K562 (cell line): ENCODE results near the gene OCA2. TPM values are rescaled to one million over a fixed set of nuclear protein-coding genes. Genes with fewer than 3 reads are reported as not detected.

ENCODE experiments used
- ATAC-seq: fragments of 200-7000 bp; cut with Tn5 transposase; 3 replicates; pipeline ENCODE4 v1.9.1; 2020; ENCODE audit warnings: moderate library complexity
- BruUV-seq: library from RNA; stranded (reverse); fragments of 400-500 nt; replicated peaks from 2 replicates; lab custom pipeline; 2021; lab: Mats Ljungman, UMichigan
- CTCF ChIA-PET: fragments of 300-600 bp; formaldehyde crosslinking; extraction: SDS; loops from one replicate; lab custom pipeline; 2021; ENCODE audit warnings: low intra/inter-chr PET ratio; lab: Yijun Ruan, JAX
- POLR2A ChIA-PET: fragments of 300-600, 350-650 bp; sonication (Branson Sonifier 250); formaldehyde crosslinking; extraction: SDS; loops from one replicate; lab custom pipeline; 2021; ENCODE audit warnings: antibody characterized with exemption, inconsistent platforms; lab: Yijun Ruan, JAX
- DNase-seq, 4 experiments: peaks; one replicate each; pipeline versions ENCODE4 v3.0.0 to v3.0.0-alpha.2; 2011 to 2018; ENCODE audit warnings: low spot score in 3 of 4, mixed read lengths in 3 of 4; ENCODE audit errors: extremely low read depth in 1 of 4
- FAIRE-seq: peaks from 2 replicates; lab custom pipeline; 2011; peaks lifted over from hg19 to GRCh38; lab: Jason Lieb, UNC
- H2AFZ ChIP-seq: 2 replicates; pipeline ENCODE4 v1.6.0; 2011; ENCODE audit warnings: low read depth, low read length, control low read depth, inconsistent platforms
- H3K27ac ChIP-seq: fragments of 200-600 bp; 3 replicates; pipeline ENCODE4 v1.8.0; 2011; ENCODE audit warnings: low read depth, mild to moderate bottlenecking, control low read depth, inconsistent platforms, low read length, moderate library complexity, mixed read lengths; ENCODE audit errors: extremely low read depth
- H3K27me3 ChIP-seq, 2 experiments: fragments of 300-600 bp in 1 of 2; 2 replicates in 1 of 2; 3 replicates in 1 of 2; pipeline versions ENCODE4 v1.6.0 to v1.8.0; 2011; ENCODE audit warnings: inconsistent platforms in 2 of 2, low read length in 2 of 2, mild to moderate bottlenecking in 1 of 2, mixed read lengths in 1 of 2, moderate library complexity in 1 of 2; ENCODE audit not compliant: control insufficient read depth in 2 of 2, insufficient read depth in 2 of 2
- H3K36me3 ChIP-seq: fragments of 300-600 bp; 3 replicates; pipeline ENCODE4 v1.8.0; 2011; ENCODE audit warnings: mild to moderate bottlenecking, low read length, inconsistent platforms; ENCODE audit not compliant: control insufficient read depth, insufficient read depth
- H3K4me1 ChIP-seq, 2 experiments: fragments of 200-600 bp in 1 of 2; replicated peaks in 1 of 2; 2 replicates in 1 of 2; 3 replicates in 1 of 2; pipeline versions ENCODE4 v1.5.1 to v1.8.0; 2011; ENCODE audit warnings: inconsistent platforms in 2 of 2, low read length in 2 of 2, mild to moderate bottlenecking in 1 of 2, mixed read lengths in 1 of 2, moderate library complexity in 1 of 2; ENCODE audit not compliant: control insufficient read depth in 2 of 2, insufficient read depth in 2 of 2
- H3K4me2 ChIP-seq: 2 replicates; pipeline ENCODE4 v1.6.1; 2011; ENCODE audit warnings: low read length, control low read depth, inconsistent platforms, mixed read lengths; ENCODE audit not compliant: insufficient read depth
- H3K4me3 ChIP-seq: fragments of 200-600 bp; sonication (generic), shearing (Covaris generic); 2 replicates; pipeline ENCODE4 v1.5.1; 2016; ENCODE audit warnings: control low read depth, inconsistent platforms
- H3K79me2 ChIP-seq: fragments of 200-600 bp; 3 replicates; pipeline ENCODE4 v1.8.0; 2011; ENCODE audit warnings: low read length, inconsistent platforms; ENCODE audit not compliant: control insufficient read depth, insufficient read depth
- H3K9ac ChIP-seq, 2 experiments: 2 replicates each; pipeline versions ENCODE4 v1.6.0 to v1.6.1; 2011; ENCODE audit warnings: low read depth in 2 of 2, low read length in 2 of 2, control low read depth in 1 of 2, inconsistent platforms in 1 of 2, mild to moderate bottlenecking in 1 of 2, mixed read lengths in 1 of 2; ENCODE audit not compliant: insufficient read depth in 1 of 2
- H3K9me1 ChIP-seq: one replicate; pipeline ENCODE4 v1.6.0; 2011; ENCODE audit warnings: inconsistent platforms, mild to moderate bottlenecking, low read length, moderate library complexity; ENCODE audit not compliant: control insufficient read depth, insufficient read depth
- H3K9me3 ChIP-seq: replicated peaks from 2 replicates; pipeline ENCODE4 v1.5.1; 2011; ENCODE audit warnings: low read depth, low read length, inconsistent platforms; ENCODE audit not compliant: control insufficient read depth, insufficient read depth
- H4K20me1 ChIP-seq: replicated peaks from 2 replicates; pipeline ENCODE4 v1.6.1; 2011; ENCODE audit warnings: low read length, inconsistent platforms, mixed read lengths; ENCODE audit not compliant: control insufficient read depth, insufficient read depth
- DIDO1 ChIP-seq: fragments of 450-650 bp; IDR thresholded peaks from 2 replicates; pipeline ENCODE4 v1.6.1; 2016; ENCODE audit warnings: low read depth, missing biosample characterization, missing genetic modification characterization
- EP300 ChIP-seq: IDR thresholded peaks from 2 replicates; pipeline ENCODE4 v1.6.1; 2012; ENCODE audit warnings: low read length, improper control_type of control experiment
- MAFK ChIP-seq: IDR thresholded peaks from 2 replicates; pipeline ENCODE4 v1.6.1; 2011; ENCODE audit warnings: low read length, improper control_type of control experiment
- NR4A1 ChIP-seq, 2 experiments: fragments of 250-450 bp in 1 of 2; fragments of 450-650 bp in 1 of 2; sonication (Bioruptor Pico) in 1 of 2; IDR thresholded peaks; 2 replicates each; pipeline versions ENCODE4 v1.4.0 to v1.6.1; 2016 to 2020; ENCODE audit warnings: mild to moderate bottlenecking in 2 of 2, missing compliant biosample characterization in 1 of 2, missing genetic modification characterization in 1 of 2, moderate library complexity in 1 of 2
- RBM15 ChIP-seq: fragments of 200-400 bp; formaldehyde crosslinking; IDR thresholded peaks from 2 replicates; pipeline ENCODE4 v1.6.1; 2018; ENCODE audit warnings: mild to moderate bottlenecking, low read length, moderate library complexity; ENCODE audit not compliant: insufficient read depth
- SMAD2 ChIP-seq: fragments of 150-350 bp; IDR thresholded peaks from 2 replicates; pipeline ENCODE4 v1.6.1; 2014; ENCODE audit warnings: low read depth, mild to moderate bottlenecking, low read length
- TBL1XR1 ChIP-seq, 2 experiments: IDR thresholded peaks; 2 replicates each; pipeline ENCODE4 v1.6.1; 2012; ENCODE audit warnings: improper control_type of control experiment in 2 of 2, low read length in 2 of 2, mild to moderate bottlenecking in 1 of 2
- ZNF133 ChIP-seq: fragments of 250-450 bp; sonication (Bioruptor Pico); IDR thresholded peaks from 2 replicates; pipeline ENCODE4 v1.4.0; 2020; ENCODE audit warnings: mild to moderate bottlenecking
- WGBS: fragments of 100-300 bp; shearing (Covaris generic); methylation state at CpG from one replicate; pipeline ENCODE4 v1.1.6; 2016; ENCODE audit warnings: low coverage, mixed read lengths; ENCODE audit not compliant: insufficient coverage; ENCODE audit errors: missing lambda C conversion rate; 5-methylcytosine and 5-hydroxymethylcytosine counted together
- in situ Hi-C: fragments of 300-500 bp; cut with MboI; formaldehyde crosslinking; loops from 4 replicates; pipeline ENCODE4 v1.15.0; 2018; ENCODE audit warnings: inconsistent platforms, mixed read lengths
- intact Hi-C: fragments of 100-400 bp; cut with micrococcal nuclease; formaldehyde crosslinking; loops from 2 replicates; pipeline ENCODE4 v1.14.2; 2022
- polyA plus RNA-seq, 8 experiments: library from polyadenylated mRNA; depleted of rRNA in 4 of 8; stranded (reverse) in 5 of 8; unstranded in 3 of 8; fragments of >200 nt; fragmentation: Nextera tagmentation in 2 of 8; fragmentation: Illumina TruSeq in 1 of 8; extraction: Ambion mirVana in 2 of 8; extraction: Trizol in 1 of 8; gene quantifications; 2 replicates each; pipeline versions ENCODE4 v1.2.1 to v1.2.3, GENCODE V29; 2011 to 2014; ENCODE audit warnings: inconsistent platforms in 1 of 8, missing spikeins in 1 of 8
- total RNA-seq, 7 experiments: library from RNA; depleted of rRNA in 6 of 7; stranded (reverse); fragments of >200 nt in 6 of 7; fragmentation: Illumina TruSeq in 2 of 7; extraction: Trizol in 2 of 7; gene quantifications; 2 replicates each; pipeline versions ENCODE4 v1.2.1 to v1.2.3, GENCODE V29; 2011 to 2021; ENCODE audit warnings: low replicate concordance in 1 of 7
- TF ChIP-seq, protein P1 (sequence below): fragments of 250-450 bp; sonication (Bioruptor Pico); IDR thresholded peaks from 2 replicates; pipeline ENCODE4 v1.5.0; 2020; ENCODE audit warnings: mild to moderate bottlenecking

Gene OCA2
- total and polyA plus RNA-seq, 9 of the 15 experiments (the other 6 are each of a cell fraction or from before 2014, with no cell fraction given) = 0.07 to 0.59 (median 0.17) TPM; not detected in 1

DNA sequence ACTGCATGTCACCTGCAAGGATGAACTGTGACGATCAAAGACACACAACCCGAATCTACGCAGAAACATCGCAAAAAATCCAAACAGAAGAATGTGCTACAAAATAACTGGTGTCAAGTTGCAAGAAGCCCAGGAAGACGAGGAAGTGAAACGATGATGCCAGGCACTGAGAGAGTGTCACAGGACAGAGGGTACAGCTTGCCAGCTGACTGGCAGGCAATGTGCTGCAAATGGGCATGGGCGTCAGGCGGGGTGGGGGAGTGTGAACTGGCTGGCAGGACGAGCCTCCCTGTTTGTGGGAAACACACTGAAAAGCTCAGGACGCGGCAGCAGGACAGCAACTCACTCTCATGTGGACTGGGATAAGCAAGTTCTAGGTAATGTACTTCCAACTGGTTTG is 28.9 kb upstream of the OCA2 start (continued):
- TF ChIP-seq, protein P1, sequence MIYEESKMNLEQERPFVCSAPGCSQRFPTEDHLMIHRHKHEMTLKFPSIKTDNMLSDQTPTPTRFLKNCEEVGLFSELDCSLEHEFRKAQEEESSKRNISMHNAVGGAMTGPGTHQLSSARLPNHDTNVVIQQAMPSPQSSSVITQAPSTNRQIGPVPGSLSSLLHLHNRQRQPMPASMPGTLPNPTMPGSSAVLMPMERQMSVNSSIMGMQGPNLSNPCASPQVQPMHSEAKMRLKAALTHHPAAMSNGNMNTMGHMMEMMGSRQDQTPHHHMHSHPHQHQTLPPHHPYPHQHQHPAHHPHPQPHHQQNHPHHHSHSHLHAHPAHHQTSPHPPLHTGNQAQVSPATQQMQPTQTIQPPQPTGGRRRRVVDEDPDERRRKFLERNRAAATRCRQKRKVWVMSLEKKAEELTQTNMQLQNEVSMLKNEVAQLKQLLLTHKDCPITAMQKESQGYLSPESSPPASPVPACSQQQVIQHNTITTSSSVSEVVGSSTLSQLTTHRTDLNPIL = no peak
- TF ChIP-seq TBL1XR1 (IDR thresholded peaks at IDR 0.05; ENCODE audit: low read length in 2 of 2) (no peak), SMAD2 (no peak), EP300 (no peak), DIDO1 (tag) (no peak)

DNA sequence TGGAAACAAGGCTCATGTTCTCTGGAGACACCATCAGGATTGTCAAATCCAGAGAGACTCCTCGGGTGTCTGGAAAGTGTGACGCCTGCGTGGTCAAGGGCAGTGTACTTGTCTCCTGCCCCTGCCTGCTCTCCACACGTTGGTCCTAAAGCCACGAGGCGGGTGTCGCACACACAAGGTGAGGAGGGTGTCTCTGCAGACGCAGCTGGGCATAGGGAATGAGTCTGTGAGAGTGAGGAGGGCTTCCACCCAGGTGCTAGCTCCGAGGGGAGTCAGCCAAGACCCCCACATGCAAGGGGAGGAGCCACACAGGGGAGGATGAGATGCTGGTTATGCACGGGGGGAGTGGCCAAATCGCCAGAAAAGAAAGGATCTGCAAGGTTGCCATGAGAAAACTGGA is 27.9 kb upstream of the OCA2 start:
- no peaks in the 10 kb centered on the region; the same call in 2 of the 3 replicates for H3K79me2 ChIP-seq
- ChIA-PET POLR2A (no interaction called here), CTCF (no interaction called here)
- no TSS peak for BruUV-seq
- H3K9me1 ChIP-seq = no peaks in the 10 kb centered on the region
- no peak overlapping the region for H3K4me3 ChIP-seq
- H3K4me1 ChIP-seq = peaks cover 0 to 3% of the 10 kb centered on the region in 2 experiments; a peak in 1 of 5 replicates
- no peak overlapping the region for H3K9ac ChIP-seq
- no peaks in the 10 kb centered on the region for H3K9me3 ChIP-seq
- peaks cover 87% of the 10 kb centered on the region for H3K36me3 ChIP-seq
- ATAC-seq = no peak
- H3K27ac ChIP-seq = no peak overlapping the region
- intact Hi-C loops = no loop called here
- in situ Hi-C loops = loop anchor here (10.0 kb wide), 1 partner anchor 1232 kb away; no protein-coding TSS in a partner anchor
- H4K20me1 ChIP-seq = no peaks in the 10 kb centered on the region; the same call in 1 of the 2 replicates
- H3K27me3 ChIP-seq = no peaks in the 10 kb centered on the region
- no peak overlapping the region for H3K4me2 ChIP-seq
- TF ChIP-seq NR4A1 (CRISPR knock-in tag; IDR thresholded peaks at IDR 0.05) (no peak), NR4A1 (tag; IDR thresholded peaks at IDR 0.05) (no peak), MAFK (no peak), ZNF133 (no peak), RBM15 (no peak)
- no peak for FAIRE-seq
- no peak for DNase-seq
- no peak overlapping the region for H2AFZ ChIP-seq
- WGBS = 79% methylated on average over 11 of the region's 11 CpGs
